K562 (cell line): ENCODE measurements around the gene FGFR4. TPM values are rescaled to one million over a fixed set of nuclear protein-coding genes. Genes with fewer than 3 reads are reported as not detected.

Experiments used
- ADNP ChIP-seq: fragments of 200-800 bp; sonication (Bioruptor generic); IDR thresholded peaks from 2 replicates; pipeline ENCODE4 v1.6.1; 2016; ENCODE audit warnings: missing genetic modification characterization, missing compliant biosample characterization
- ARID2 ChIP-seq: fragments of 450-650 bp; IDR thresholded peaks from 2 replicates; pipeline ENCODE4 v1.6.1; 2017; ENCODE audit warnings: antibody characterized with exemption, mild to moderate bottlenecking
- CBFB ChIP-seq: sonication (generic); formaldehyde crosslinking; IDR thresholded peaks from 2 replicates; pipeline ENCODE4 v1.4.0; 2020; ENCODE audit warnings: mild to moderate bottlenecking, missing genetic modification reagents
- EHMT2 ChIP-seq: fragments of 450-650 bp; IDR thresholded peaks from 2 replicates; pipeline ENCODE4 v1.6.1; 2018; ENCODE audit warnings: antibody characterized with exemption
- FOXA1 ChIP-seq: fragments of 450-650 bp; IDR thresholded peaks from 2 replicates; pipeline ENCODE4 v1.6.1; 2016; ENCODE audit warnings: mild to moderate bottlenecking, borderline replicate concordance
- GTF2F1 ChIP-seq: IDR thresholded peaks from 2 replicates; pipeline ENCODE4 v1.6.1; 2011; ENCODE audit warnings: low read depth, low read length, improper control_type of control experiment
- KAT2B ChIP-seq: IDR thresholded peaks from one replicate; pipeline ENCODE4 v1.6.1; 2012; ENCODE audit warnings: low read depth, mild to moderate bottlenecking, control low read depth, inconsistent platforms, low read length, moderate library complexity
- MYC ChIP-seq, 2 experiments: fragments of 250-450 bp in 1 of 2; sonication (Bioruptor Pico) in 1 of 2; IDR thresholded peaks; 2 replicates each; pipeline versions ENCODE4 v1.5.1 to v1.6.1; 2012 to 2021; ENCODE audit warnings: low read depth in 2 of 2, borderline replicate concordance in 1 of 2, improper control_type of control experiment in 1 of 2, low read length in 1 of 2, mild to moderate bottlenecking in 1 of 2, moderate library complexity in 1 of 2
- NCOA4 ChIP-seq: fragments of 450-650 bp; IDR thresholded peaks from 2 replicates; pipeline ENCODE4 v1.6.1; 2018; ENCODE audit warnings: mild to moderate bottlenecking; ENCODE audit not compliant: partially characterized antibody
- NCOR1 ChIP-seq: fragments of 450-650 bp; IDR thresholded peaks from 2 replicates; pipeline ENCODE4 v1.6.1; 2016; ENCODE audit warnings: mild to moderate bottlenecking, moderate library complexity
- NR2C1 ChIP-seq, 2 experiments: fragments of 450-650 bp; IDR thresholded peaks; 2 replicates each; pipeline ENCODE4 v1.6.1; 2017; ENCODE audit warnings: mild to moderate bottlenecking in 2 of 2, antibody characterized with exemption in 1 of 2, inconsistent platforms in 1 of 2, missing compliant biosample characterization in 1 of 2, missing genetic modification characterization in 1 of 2
- PML ChIP-seq: IDR thresholded peaks from 2 replicates; pipeline ENCODE4 v1.6.1; 2012; ENCODE audit warnings: low read length, inconsistent platforms
- POLR3G ChIP-seq: IDR thresholded peaks from 2 replicates; pipeline ENCODE4 v1.6.1; 2011; ENCODE audit not compliant: insufficient read length, insufficient replicate concordance; ENCODE audit errors: extremely low read depth
- RB1 ChIP-seq: fragments of 450-650 bp; IDR thresholded peaks from 2 replicates; pipeline ENCODE4 v1.6.1; 2017; ENCODE audit warnings: low read depth, mild to moderate bottlenecking
- SMARCA4 ChIP-seq: fragments of 450-650 bp; IDR thresholded peaks from 2 replicates; pipeline ENCODE4 v1.6.1; 2016
- TBP ChIP-seq: optimal IDR thresholded peaks from 2 replicates; pipeline ENCODE3; 2011; ENCODE audit warnings: low read depth, low read length, improper control_type of control experiment
- ZBTB7A ChIP-seq: IDR thresholded peaks from 2 replicates; pipeline ENCODE4 v1.6.1; 2011; ENCODE audit warnings: low read depth, mild to moderate bottlenecking, low read length, moderate library complexity, borderline replicate concordance; ENCODE audit not compliant: control insufficient read depth
- ZNF311 ChIP-seq: fragments of 250-450 bp; sonication (Bioruptor Pico); IDR thresholded peaks from 2 replicates; pipeline ENCODE4 v1.4.0; 2020; ENCODE audit warnings: mild to moderate bottlenecking, moderate library complexity
- polyA plus RNA-seq, 8 experiments: library from polyadenylated mRNA; depleted of rRNA in 4 of 8; stranded (reverse) in 5 of 8; unstranded in 3 of 8; fragments of >200 nt; fragmentation: Nextera tagmentation in 2 of 8; fragmentation: Illumina TruSeq in 1 of 8; extraction: Ambion mirVana in 2 of 8; extraction: Trizol in 1 of 8; gene quantifications; 2 replicates each; pipeline versions ENCODE4 v1.2.1 to v1.2.3, GENCODE V29; 2011 to 2014; ENCODE audit warnings: inconsistent platforms in 1 of 8, missing spikeins in 1 of 8
- total RNA-seq, 7 experiments: library from RNA; depleted of rRNA in 6 of 7; stranded (reverse); fragments of >200 nt in 6 of 7; fragmentation: Illumina TruSeq in 2 of 7; extraction: Trizol in 2 of 7; gene quantifications; 2 replicates each; pipeline versions ENCODE4 v1.2.1 to v1.2.3, GENCODE V29; 2011 to 2021; ENCODE audit warnings: low replicate concordance in 1 of 7
- TF ChIP-seq, protein P1 (sequence below): fragments of 250-450 bp; sonication (Bioruptor Pico); IDR thresholded peaks from 2 replicates; pipeline ENCODE4 v1.8.0; 2022; ENCODE audit warnings: inconsistent platforms, mild to moderate bottlenecking, moderate library complexity, borderline replicate concordance
- TF ChIP-seq, protein P2 (sequence below): fragments of 250-450 bp; sonication (Bioruptor Pico); IDR thresholded peaks from 2 replicates; pipeline ENCODE4 v1.5.0; 2020; ENCODE audit warnings: mild to moderate bottlenecking, borderline replicate concordance
- TF ChIP-seq, protein P3 (sequence below): sonication (generic); formaldehyde crosslinking; IDR thresholded peaks from 2 replicates; pipeline ENCODE4 v1.8.0; 2023; ENCODE audit warnings: mild to moderate bottlenecking, missing genetic modification reagents
- TF ChIP-seq, protein P4 (sequence below): fragments of 450-650 bp; conservative IDR thresholded peaks from 2 replicates; pipeline ENCODE4 v1.6.1; 2016; ENCODE audit warnings: missing genetic modification characterization, low read depth, mild to moderate bottlenecking, control low read depth, missing compliant biosample characterization

Gene FGFR4
- total and polyA plus RNA-seq, 9 of the 15 experiments (the other 6 are each of a cell fraction or from before 2014, with no cell fraction given), result 0.76 to 35.4 (median 7.5) TPM

DNA sequence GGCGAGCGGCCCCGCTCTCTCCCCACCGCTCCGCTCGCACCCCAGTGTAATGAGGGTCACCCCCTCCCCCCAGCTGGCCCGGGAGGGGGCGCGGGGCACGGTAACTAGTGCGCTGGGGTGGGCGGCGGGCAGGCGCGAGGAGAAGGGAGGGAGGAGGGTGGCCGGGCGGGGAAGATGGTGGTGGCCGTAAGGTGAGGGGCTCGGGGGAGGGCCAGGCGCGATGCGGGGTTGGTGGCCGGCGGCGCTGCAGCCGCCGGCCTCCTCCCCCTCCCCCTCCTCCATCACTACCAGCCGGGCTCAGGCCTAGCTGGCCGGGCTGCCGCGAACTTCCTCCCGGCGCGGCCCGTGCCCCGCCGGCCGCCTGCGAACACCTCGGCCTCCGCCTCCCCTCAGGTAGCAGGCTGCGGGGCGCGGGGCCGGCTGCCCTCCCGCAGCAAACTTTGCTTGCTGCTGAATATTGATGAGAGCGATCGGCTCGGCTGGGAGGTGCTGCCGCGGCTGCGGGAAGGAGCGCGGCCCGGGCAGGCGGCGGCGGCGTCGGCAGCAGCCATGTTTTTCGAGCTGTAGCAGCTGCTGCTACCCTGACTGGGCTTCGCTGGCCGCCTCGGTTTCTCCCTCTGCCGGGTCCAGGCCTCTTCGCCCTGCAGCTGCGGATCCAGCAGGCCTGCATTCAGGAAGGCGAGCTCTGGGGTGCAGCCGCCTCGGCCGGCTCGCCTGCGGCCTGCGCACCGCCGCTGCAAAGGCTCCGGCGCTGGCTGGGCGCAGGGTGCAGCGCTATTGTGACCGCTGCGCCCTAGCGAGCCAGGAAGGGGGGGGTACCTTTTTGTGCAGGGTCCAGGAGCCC is 47.4 kb downstream of the FGFR4 start (continued):
- TF ChIP-seq, protein P1, sequence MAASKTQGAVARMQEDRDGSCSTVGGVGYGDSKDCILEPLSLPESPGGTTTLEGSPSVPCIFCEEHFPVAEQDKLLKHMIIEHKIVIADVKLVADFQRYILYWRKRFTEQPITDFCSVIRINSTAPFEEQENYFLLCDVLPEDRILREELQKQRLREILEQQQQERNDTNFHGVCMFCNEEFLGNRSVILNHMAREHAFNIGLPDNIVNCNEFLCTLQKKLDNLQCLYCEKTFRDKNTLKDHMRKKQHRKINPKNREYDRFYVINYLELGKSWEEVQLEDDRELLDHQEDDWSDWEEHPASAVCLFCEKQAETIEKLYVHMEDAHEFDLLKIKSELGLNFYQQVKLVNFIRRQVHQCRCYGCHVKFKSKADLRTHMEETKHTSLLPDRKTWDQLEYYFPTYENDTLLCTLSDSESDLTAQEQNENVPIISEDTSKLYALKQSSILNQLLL (CRISPR knock-in tag), result no peak
- TF ChIP-seq, protein P2, sequence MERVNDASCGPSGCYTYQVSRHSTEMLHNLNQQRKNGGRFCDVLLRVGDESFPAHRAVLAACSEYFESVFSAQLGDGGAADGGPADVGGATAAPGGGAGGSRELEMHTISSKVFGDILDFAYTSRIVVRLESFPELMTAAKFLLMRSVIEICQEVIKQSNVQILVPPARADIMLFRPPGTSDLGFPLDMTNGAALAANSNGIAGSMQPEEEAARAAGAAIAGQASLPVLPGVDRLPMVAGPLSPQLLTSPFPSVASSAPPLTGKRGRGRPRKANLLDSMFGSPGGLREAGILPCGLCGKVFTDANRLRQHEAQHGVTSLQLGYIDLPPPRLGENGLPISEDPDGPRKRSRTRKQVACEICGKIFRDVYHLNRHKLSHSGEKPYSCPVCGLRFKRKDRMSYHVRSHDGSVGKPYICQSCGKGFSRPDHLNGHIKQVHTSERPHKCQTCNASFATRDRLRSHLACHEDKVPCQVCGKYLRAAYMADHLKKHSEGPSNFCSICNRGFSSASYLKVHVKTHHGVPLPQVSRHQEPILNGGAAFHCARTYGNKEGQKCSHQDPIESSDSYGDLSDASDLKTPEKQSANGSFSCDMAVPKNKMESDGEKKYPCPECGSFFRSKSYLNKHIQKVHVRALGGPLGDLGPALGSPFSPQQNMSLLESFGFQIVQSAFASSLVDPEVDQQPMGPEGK, result no peak
- TF ChIP-seq EHMT2, result no peak
- TF ChIP-seq SMARCA4, result no peak
- TF ChIP-seq FOXA1, result no peak
- no peak for TF ChIP-seq ZNF311 (CRISPR knock-in tag)
- TF ChIP-seq, protein P3, sequence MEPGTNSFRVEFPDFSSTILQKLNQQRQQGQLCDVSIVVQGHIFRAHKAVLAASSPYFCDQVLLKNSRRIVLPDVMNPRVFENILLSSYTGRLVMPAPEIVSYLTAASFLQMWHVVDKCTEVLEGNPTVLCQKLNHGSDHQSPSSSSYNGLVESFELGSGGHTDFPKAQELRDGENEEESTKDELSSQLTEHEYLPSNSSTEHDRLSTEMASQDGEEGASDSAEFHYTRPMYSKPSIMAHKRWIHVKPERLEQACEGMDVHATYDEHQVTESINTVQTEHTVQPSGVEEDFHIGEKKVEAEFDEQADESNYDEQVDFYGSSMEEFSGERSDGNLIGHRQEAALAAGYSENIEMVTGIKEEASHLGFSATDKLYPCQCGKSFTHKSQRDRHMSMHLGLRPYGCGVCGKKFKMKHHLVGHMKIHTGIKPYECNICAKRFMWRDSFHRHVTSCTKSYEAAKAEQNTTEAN, result no peak
- 0 out of 2 replicates have a peak, but pooled peaks have one; percentile 23 for TF ChIP-seq PML
- TF ChIP-seq CBFB (CRISPR knock-in tag), result 0 out of 2 replicates have a peak, but pooled peaks have one; percentile 19
- 0 out of 2 replicates have a peak, but pooled peaks have one; percentile 16 for TF ChIP-seq GTF2F1
- no peak for TF ChIP-seq NR2C1 (IDR thresholded peaks at IDR 0.05)
- no peak for TF ChIP-seq NR2C1 (tag; IDR thresholded peaks at IDR 0.05)
- TF ChIP-seq MYC (IDR thresholded peaks at IDR 0.05; ENCODE audit: low read depth, low read length), result peak; percentile 16; the same call in 1 of the 2 replicates
- no peak for TF ChIP-seq MYC (CRISPR knock-in tag; IDR thresholded peaks at IDR 0.05; ENCODE audit: borderline replicate concordance, low read depth)
- TF ChIP-seq ARID2, result peak; percentile 32; the same call in 1 of the 2 replicates
- no peak; the same call in 1 of the 2 replicates for TF ChIP-seq RB1
- no peak for TF ChIP-seq NCOA4
- no peak for TF ChIP-seq POLR3G
- no peak for TF ChIP-seq ADNP (tag)
- TF ChIP-seq KAT2B, result no peak
- TF ChIP-seq ZBTB7A, result peak; percentile 83; the same call in 1 of the 2 replicates
- TF ChIP-seq TBP, result peak; percentile 41
- TF ChIP-seq, protein P4, sequence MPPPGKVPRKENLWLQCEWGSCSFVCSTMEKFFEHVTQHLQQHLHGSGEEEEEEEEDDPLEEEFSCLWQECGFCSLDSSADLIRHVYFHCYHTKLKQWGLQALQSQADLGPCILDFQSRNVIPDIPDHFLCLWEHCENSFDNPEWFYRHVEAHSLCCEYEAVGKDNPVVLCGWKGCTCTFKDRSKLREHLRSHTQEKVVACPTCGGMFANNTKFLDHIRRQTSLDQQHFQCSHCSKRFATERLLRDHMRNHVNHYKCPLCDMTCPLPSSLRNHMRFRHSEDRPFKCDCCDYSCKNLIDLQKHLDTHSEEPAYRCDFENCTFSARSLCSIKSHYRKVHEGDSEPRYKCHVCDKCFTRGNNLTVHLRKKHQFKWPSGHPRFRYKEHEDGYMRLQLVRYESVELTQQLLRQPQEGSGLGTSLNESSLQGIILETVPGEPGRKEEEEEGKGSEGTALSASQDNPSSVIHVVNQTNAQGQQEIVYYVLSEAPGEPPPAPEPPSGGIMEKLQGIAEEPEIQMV (tag), result no peak
- no peak for TF ChIP-seq NCOR1
